Activated T-cell treated with anti-CD3 and anti-CD28 coated beads, Interleukin-2, amount 50 U/mL, for 48 hours (primary cell): Measurements from ENCODE around the gene NSFL1C.

Experiments used
- DNase-seq, 2 experiments: peaks; one replicate each; pipeline ENCODE4 v3.0.0-alpha.2; 2020

The NSFL1C gene

GRCh38 chr20:1484438-1485116, 17.9 kb upstream of the NSFL1C start:
- no peak for DNase-seq

GRCh38 chr20:1479831-1480595, 13.4 kb upstream of the NSFL1C start:
- no peak for DNase-seq

GRCh38 chr20:1478566-1478965, 11.9 kb upstream of the NSFL1C start:
- no peak for DNase-seq

- DNase-seq: no peak
These were observed 11.3 kb upstream of the NSFL1C start for GRCh38 chr20:1477896-1478490.

GRCh38 chr20:1474817-1475603, 8.4 kb upstream of the NSFL1C start:
- no peak for DNase-seq

GRCh38 chr20:1474325-1474724, 7.7 kb upstream of the NSFL1C start:
- no peak for DNase-seq

GRCh38 chr20:1473246-1474220, 6.9 kb upstream of the NSFL1C start:
- DNase-seq: no peak

- DNase-seq: no peak
These were observed 6.1 kb upstream of the NSFL1C start for GRCh38 chr20:1472556-1473245.

- DNase-seq: no peak
These were observed 4.6 kb upstream of the NSFL1C start for GRCh38 chr20:1471242-1471641.

GRCh38 chr20:1469925-1470571, 3.4 kb upstream of the NSFL1C start:
- DNase-seq: peak; percentile 36 to 42

- DNase-seq: no peak
These were observed 2.8 kb upstream of the NSFL1C start for GRCh38 chr20:1469306-1469905.

GRCh38 chr20:1468117-1468624, 1.5 kb upstream of the NSFL1C start:
- DNase-seq: no peak

GRCh38 chr20:1467355-1468116, 887 bp upstream of the NSFL1C start:
- no peak for DNase-seq

- DNase-seq: no peak
These were observed 369 bp upstream of the NSFL1C start for GRCh38 chr20:1467082-1467354.

GRCh38 chr20:1465470-1466210, 1.0 kb downstream of the NSFL1C start:
- no peak for DNase-seq

- DNase-seq: no peak
These were observed 2.6 kb downstream of the NSFL1C start for GRCh38 chr20:1463971-1464570.

GRCh38 chr20:1462834-1463233, 3.8 kb downstream of the NSFL1C start:
- no peak for DNase-seq

GRCh38 chr20:1462001-1462400, 4.6 kb downstream of the NSFL1C start:
- DNase-seq: no peak

GRCh38 chr20:1460275-1460674, 6.4 kb downstream of the NSFL1C start:
- no peak for DNase-seq
